Esophagus (tissue), 2 donors: ENCODE data around the gene CACNA1I. TPM values are rescaled to one million over a fixed set of nuclear protein-coding genes. Genes with fewer than 3 reads are reported as not detected.

ENCODE experiments used
- H3K27ac ChIP-seq, 2 donors: one replicate each; pipeline ENCODE4 v1.5.1; 2013; ENCODE audit warnings: low read depth in 2 of 2, mild to moderate bottlenecking in 2 of 2, inconsistent platforms in 1 of 2, low read length in 1 of 2, moderate library complexity in 1 of 2
- H3K27me3 ChIP-seq, 2 donors: one replicate each; pipeline ENCODE4 v1.6.1; 2013; ENCODE audit warnings: low read length in 2 of 2, control low read depth in 1 of 2, mild to moderate bottlenecking in 1 of 2; ENCODE audit not compliant: insufficient read depth in 2 of 2, control insufficient read depth in 1 of 2
- H3K36me3 ChIP-seq, 2 donors: one replicate each; pipeline ENCODE4 v1.6.1; 2013; ENCODE audit warnings: low read length in 1 of 2; ENCODE audit not compliant: control insufficient read depth in 2 of 2, insufficient read depth in 2 of 2
- H3K4me1 ChIP-seq, 2 donors: one replicate each; pipeline ENCODE4 v1.6.1; 2013; ENCODE audit warnings: low read length in 1 of 2; ENCODE audit not compliant: control insufficient read depth in 2 of 2, insufficient read depth in 2 of 2
- H3K4me3 ChIP-seq, 2 donors: one replicate each; pipeline ENCODE4 v1.5.1; 2013; ENCODE audit warnings: low read length in 2 of 2, mild to moderate bottlenecking in 2 of 2, low read depth in 1 of 2, moderate library complexity in 1 of 2
- H3K9me3 ChIP-seq, 2 donors: one replicate each; pipeline ENCODE4 v1.6.1; 2013; ENCODE audit warnings: mild to moderate bottlenecking in 2 of 2, low read depth in 1 of 2, low read length in 1 of 2, moderate library complexity in 1 of 2; ENCODE audit not compliant: control insufficient read depth in 2 of 2, insufficient read depth in 1 of 2
- WGBS, 2 donors: extraction: QIAGEN DNeasy Blood & Tissue Kit; methylation state at CpG; one replicate each; pipeline ENCODE4 v1.1.7; 2013; 5-methylcytosine and 5-hydroxymethylcytosine counted together
- polyA plus RNA-seq, 2 donors: library from polyadenylated mRNA; stranded (reverse); fragments of 200-250 nt; gene quantifications; one replicate each; pipeline ENCODE4 v1.2.3, GENCODE V29; 2013
- donor health status: healthy with polysubstance abuse.
- donor health status: Bipolar disorder and iron deficiency.

Gene CACNA1I
- polyA plus RNA-seq, 2 donors: 0.09 to 0.37 TPM

GRCh38 chr22:39553429-39553828 is 17.1 kb upstream of the CACNA1I start:
- WGBS, 2 donors: 80% methylated on average over 3 of the region's 3 CpGs
- Histone ChIP-seq H3K27me3 (peaks cover 8 to 13% of the 10 kb centered on the region in 2 donors), H3K36me3 (no peaks in the 10 kb centered on the region), H3K27ac (no peak overlapping the region), H3K4me3 (no peak overlapping the region), H3K4me1 (peaks cover 0 to 11% of the 10 kb centered on the region in 2 donors), H3K9me3 (no peaks in the 10 kb centered on the region)

- H3K27me3 ChIP-seq: peaks cover 8 to 15% of the 10 kb centered on the region in 2 donors
- no peak overlapping the region for H3K4me3 ChIP-seq
- no peaks in the 10 kb centered on the region for H3K9me3 ChIP-seq
- H3K36me3 ChIP-seq: no peaks in the 10 kb centered on the region
- 59 to 65% methylated on average over 3 of the region's 3 CpGs for WGBS, 2 donors
- H3K27ac ChIP-seq: no peak overlapping the region
- H3K4me1 ChIP-seq: peaks cover 0 to 11% of the 10 kb centered on the region in 2 donors
These were observed 16.4 kb upstream of the CACNA1I start for GRCh38 chr22:39554151-39554550.

- Histone ChIP-seq H3K27me3 (peaks cover 4 to 15% of the 10 kb centered on the region in 2 donors), H3K27ac (no peak overlapping the region), H3K4me3 (peak overlapping the region in 1 of 2 donors; percentile 32), H3K9me3 (no peaks in the 10 kb centered on the region), H3K36me3 (no peaks in the 10 kb centered on the region), H3K4me1 (peaks cover 0 to 11% of the 10 kb centered on the region in 2 donors)
- 7 to 9% methylated on average over 50 to 72 of the region's 72 CpGs for WGBS, 2 donors
These were observed 13.3 kb upstream of the CACNA1I start for GRCh38 chr22:39556970-39557841.

- WGBS, 2 donors: 8 to 9% methylated on average over 34 of the region's 34 CpGs
- Histone ChIP-seq H3K4me3 (no peak overlapping the region), H3K27me3 (peaks cover 4 to 15% of the 10 kb centered on the region in 2 donors), H3K36me3 (no peaks in the 10 kb centered on the region), H3K9me3 (no peaks in the 10 kb centered on the region), H3K27ac (no peak overlapping the region), H3K4me1 (peaks cover 0 to 5% of the 10 kb centered on the region in 2 donors)
These were observed 12.3 kb upstream of the CACNA1I start for GRCh38 chr22:39558254-39558727.

- Histone ChIP-seq H3K27me3 (peaks cover 4 to 15% of the 10 kb centered on the region in 2 donors), H3K27ac (no peak overlapping the region), H3K9me3 (no peaks in the 10 kb centered on the region), H3K4me1 (peaks cover 0 to 5% of the 10 kb centered on the region in 2 donors), H3K4me3 (no peak overlapping the region), H3K36me3 (no peaks in the 10 kb centered on the region)
- WGBS, 2 donors: 84 to 89% methylated on average over 10 to 14 of the region's 14 CpGs
These were observed 11.6 kb upstream of the CACNA1I start for GRCh38 chr22:39558950-39559349.

- Histone ChIP-seq H3K36me3 (no peaks in the 10 kb centered on the region), H3K4me1 (peaks cover 0 to 5% of the 10 kb centered on the region in 2 donors)
- 51 to 56% methylated on average over 11 of the region's 11 CpGs for WGBS, 2 donors
These were observed 11.0 kb upstream of the CACNA1I start for GRCh38 chr22:39559456-39560105.

GRCh38 chr22:39560127-39560526 is 10.4 kb upstream of the CACNA1I start:
- WGBS, 2 donors: 36 to 44% methylated on average over 6 of the region's 6 CpGs
- Histone ChIP-seq H3K4me1 (peaks cover 0 to 5% of the 10 kb centered on the region in 2 donors), H3K9me3 (no peaks in the 10 kb centered on the region), H3K27me3 (peaks cover 4 to 15% of the 10 kb centered on the region in 2 donors), H3K27ac (no peak overlapping the region), H3K4me3 (no peak overlapping the region), H3K36me3 (no peaks in the 10 kb centered on the region)

More at GRCh38 chr22:39559456-39560105, 11.0 kb upstream of the CACNA1I start:
- Histone ChIP-seq H3K9me3 (no peaks in the 10 kb centered on the region), H3K27ac (no peak overlapping the region), H3K27me3 (peaks cover 4 to 15% of the 10 kb centered on the region in 2 donors), H3K4me3 (no peak overlapping the region)

DNA sequence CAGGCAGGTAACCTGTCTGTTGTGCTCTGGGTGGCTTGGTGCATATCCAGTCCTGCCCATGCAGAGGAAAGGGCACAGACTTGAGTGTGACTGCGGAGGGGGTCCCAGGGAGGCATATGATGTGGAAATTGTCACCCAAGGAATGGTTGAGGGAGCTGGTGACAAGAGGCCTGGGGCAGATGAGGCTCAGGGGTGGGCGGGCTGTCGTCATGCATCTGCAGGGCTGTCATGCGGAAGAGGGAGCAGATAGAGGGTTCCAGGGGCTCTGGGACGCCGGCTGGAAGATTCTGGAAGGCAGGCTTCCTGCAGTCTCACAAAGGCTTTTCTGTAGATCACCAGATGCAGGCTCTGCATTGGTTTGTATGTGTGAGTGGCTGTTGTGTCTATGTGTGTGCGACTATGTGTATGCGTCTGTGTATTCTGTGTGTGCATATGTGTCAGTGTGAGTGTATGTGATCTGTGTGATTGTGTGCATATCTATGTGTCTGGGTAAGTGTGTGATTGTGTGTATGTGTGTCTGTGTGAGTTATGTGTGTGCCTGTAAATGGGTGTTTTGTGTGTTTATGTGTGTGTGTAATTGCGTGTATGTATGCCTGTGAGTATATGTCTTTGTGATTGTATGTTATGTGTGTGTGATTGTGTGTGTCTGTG is 7.6 kb upstream of the CACNA1I start:
- Histone ChIP-seq H3K4me3 (no peak overlapping the region), H3K9me3 (no peaks in the 10 kb centered on the region), H3K36me3 (no peaks in the 10 kb centered on the region), H3K27me3 (peaks cover 0 to 7% of the 10 kb centered on the region in 2 donors), H3K27ac (no peak overlapping the region), H3K4me1 (peaks cover 0 to 2% of the 10 kb centered on the region in 2 donors)
- WGBS, 2 donors: 78 to 80% methylated on average over 9 of the region's 9 CpGs
